ENCODE results near the gene MTHFR. TPM values are rescaled to one million over a fixed set of nuclear protein-coding genes. Genes with fewer than 3 reads are reported as not detected.

Gene MTHFR
- total RNA-seq, 1 experiment from 2014 or later, result 22.6 TPM

DNA sequence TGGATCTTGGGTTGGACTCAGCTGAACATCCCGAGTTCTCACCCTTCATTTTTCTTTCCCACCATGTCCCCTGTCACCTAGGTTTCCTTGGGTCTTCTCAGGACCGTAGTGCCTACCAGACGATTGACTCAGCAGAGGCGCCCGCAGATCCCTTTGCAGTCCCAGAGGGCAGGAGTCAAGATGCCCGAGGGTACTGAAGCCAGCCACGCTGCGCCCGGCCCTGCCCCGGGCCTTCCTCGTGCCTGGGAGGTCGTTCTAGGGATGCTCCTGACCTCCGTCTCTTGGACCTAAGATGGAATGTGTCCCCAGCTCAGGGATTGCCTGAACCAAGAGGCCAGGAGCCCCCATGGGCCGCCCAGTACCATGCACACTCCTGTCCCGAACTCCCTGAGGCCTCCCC is 55.8 kb downstream of the MTHFR start:
- ChIA-PET CTCF (interaction anchor here (0.8 to 2.4 kb wide), 7 partner anchors 13 to 100 kb away, joined by 3 to 10 read pairs (median 5); partner anchors contain the start of gene FBXO6), POLR2A (interaction anchor here (0.8 kb wide), 1 partner anchor 95 kb away, joined by 3 read pairs; the partner anchor contains the start of gene FBXO44)
- no peak for TF ChIP-seq JUN (CRISPR knock-in tag; IDR thresholded peaks at IDR 0.05)
- peaks cover 30% of the 10 kb centered on the region for H3K4me1 Mint-ChIP-seq
- no peak for ATAC-seq
- DNase-seq (ENCODE audit: low spot score), result no peak
- H3K27me3 Mint-ChIP-seq (ENCODE audit: low read depth), result no peaks in the 10 kb centered on the region
- H3K27ac Mint-ChIP-seq, result no peak overlapping the region
- H3K9me3 Mint-ChIP-seq, result no peaks in the 10 kb centered on the region
- no peak overlapping the region for H3K4me3 Mint-ChIP-seq
- H3K36me3 Mint-ChIP-seq, result peaks cover 24% of the 10 kb centered on the region

DNA sequence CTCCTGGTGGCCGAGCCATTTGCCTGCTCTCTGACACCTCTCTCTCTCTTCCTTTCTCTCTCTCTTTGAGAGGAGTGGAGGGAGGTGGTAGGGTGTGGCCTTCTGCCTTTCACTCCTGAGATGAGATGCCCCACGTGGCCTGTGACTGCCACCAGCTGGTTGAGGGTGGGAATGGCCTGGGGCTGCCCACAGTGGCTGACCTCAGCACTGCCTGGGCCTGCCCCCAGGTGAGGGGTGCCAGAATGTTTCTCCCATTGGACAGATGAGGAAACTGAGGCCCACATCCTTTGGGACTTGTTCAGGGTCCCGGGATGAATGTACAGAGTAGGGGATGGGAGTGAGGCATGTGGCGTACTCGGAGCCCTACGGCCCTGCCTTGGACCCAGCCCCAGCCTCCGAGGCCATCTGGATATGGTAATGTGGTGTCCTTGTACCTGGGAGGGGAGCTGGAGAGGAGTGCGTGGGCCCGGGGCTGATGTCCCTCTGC is 56.5 kb downstream of the MTHFR start:
- Mint-ChIP-seq H3K4me1 (peaks cover 30% of the 10 kb centered on the region), H3K36me3 (peaks cover 24% of the 10 kb centered on the region), H3K4me3 (no peak overlapping the region), H3K27ac (peak overlapping the region; percentile 61; the same call in 1 of the 2 replicates), H3K9me3 (no peaks in the 10 kb centered on the region), H3K27me3 (ENCODE audit: low read depth) (no peaks in the 10 kb centered on the region)
- ATAC-seq (peak; percentile 88), DNase-seq (ENCODE audit: low spot score) (peak; percentile 60)
- CTCF ChIA-PET, result interaction anchor here (0.5 to 2.4 kb wide), 10 partner anchors 12 to 99 kb away, joined by 3 to 10 read pairs (median 4); partner anchors contain the start of gene FBXO6
- POLR2A ChIA-PET, result no interaction called here
- TF ChIP-seq ATF1 (CRISPR knock-in tag; IDR thresholded peaks at IDR 0.05) (no peak), ZNF121 (CRISPR knock-in tag; IDR thresholded peaks at IDR 0.05) (peak; percentile 95)

DNA sequence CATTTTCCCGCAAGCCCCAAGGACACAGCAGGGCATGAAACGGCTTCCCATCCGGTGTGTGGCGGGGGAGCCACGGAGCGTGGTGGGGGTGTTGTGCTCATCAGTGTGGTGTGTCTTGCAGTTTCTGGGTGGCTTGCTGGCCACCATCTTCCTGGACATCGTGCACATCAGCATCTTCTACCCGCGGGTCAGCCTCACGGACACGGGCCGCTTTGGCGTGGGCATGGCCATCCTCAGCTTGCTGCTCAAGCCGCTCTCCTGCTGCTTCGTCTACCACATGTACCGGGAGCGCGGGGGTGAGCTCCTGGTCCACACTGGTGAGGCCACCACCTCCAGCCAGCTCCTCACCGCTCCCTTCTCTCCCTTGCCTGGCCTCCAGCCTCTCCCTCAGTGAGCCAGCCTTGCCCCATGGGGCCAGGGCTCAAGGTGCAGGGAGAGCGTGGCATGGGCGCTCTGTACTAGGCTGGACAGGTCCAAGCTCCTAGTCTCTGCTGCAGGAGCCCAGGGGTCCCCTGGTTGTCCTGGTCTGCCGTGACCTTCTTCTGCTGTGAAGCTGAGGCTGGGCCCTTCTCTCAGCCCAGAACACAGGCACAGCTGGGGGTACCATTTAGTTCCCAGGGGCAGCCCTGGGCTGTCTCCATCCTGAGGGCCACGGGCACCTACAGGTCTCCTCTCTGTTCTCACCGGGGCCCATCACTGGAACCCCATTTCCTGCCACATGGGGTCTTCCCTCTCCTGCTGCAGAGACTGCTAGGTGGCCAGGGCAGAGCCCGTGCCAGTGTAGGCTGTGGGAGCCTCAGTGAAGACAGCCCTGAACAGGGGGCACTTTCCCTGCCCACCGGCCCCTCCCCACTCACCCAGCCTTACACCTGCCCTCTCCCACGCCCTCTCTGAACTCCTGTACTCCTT is 57.2 kb downstream of the MTHFR start:
- POLR2A ChIA-PET, result no interaction called here
- TF ChIP-seq, protein P1, sequence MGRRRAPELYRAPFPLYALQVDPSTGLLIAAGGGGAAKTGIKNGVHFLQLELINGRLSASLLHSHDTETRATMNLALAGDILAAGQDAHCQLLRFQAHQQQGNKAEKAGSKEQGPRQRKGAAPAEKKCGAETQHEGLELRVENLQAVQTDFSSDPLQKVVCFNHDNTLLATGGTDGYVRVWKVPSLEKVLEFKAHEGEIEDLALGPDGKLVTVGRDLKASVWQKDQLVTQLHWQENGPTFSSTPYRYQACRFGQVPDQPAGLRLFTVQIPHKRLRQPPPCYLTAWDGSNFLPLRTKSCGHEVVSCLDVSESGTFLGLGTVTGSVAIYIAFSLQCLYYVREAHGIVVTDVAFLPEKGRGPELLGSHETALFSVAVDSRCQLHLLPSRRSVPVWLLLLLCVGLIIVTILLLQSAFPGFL (CRISPR knock-in tag; IDR thresholded peaks at IDR 0.05; ENCODE audit: borderline replicate concordance), result no peak
- TF ChIP-seq TP53 (CRISPR knock-in tag; IDR thresholded peaks at IDR 0.05), result no peak
- no peak for TF ChIP-seq NFATC4 (CRISPR knock-in tag; IDR thresholded peaks at IDR 0.05)
- TF ChIP-seq ZNF317 (CRISPR knock-in tag; IDR thresholded peaks at IDR 0.05; ENCODE audit: borderline replicate concordance, low read depth), result no peak
- H3K27ac Mint-ChIP-seq, result peak overlapping the region; percentile 61; the same call in 1 of the 2 replicates
- peaks cover 23% of the 10 kb centered on the region for H3K4me1 Mint-ChIP-seq
- no peak for DNase-seq (ENCODE audit: low spot score)
- H3K27me3 Mint-ChIP-seq (ENCODE audit: low read depth), result no peaks in the 10 kb centered on the region
- H3K36me3 Mint-ChIP-seq, result peaks cover 24% of the 10 kb centered on the region
- CTCF ChIA-PET, result interaction anchor here (0.5 to 2.4 kb wide), 10 partner anchors 12 to 124 kb away, joined by 3 to 10 read pairs (median 4); partner anchors contain the start of gene FBXO6
- no peak for ATAC-seq
- no peak overlapping the region for H3K4me3 Mint-ChIP-seq
- H3K9me3 Mint-ChIP-seq, result no peaks in the 10 kb centered on the region

DNA sequence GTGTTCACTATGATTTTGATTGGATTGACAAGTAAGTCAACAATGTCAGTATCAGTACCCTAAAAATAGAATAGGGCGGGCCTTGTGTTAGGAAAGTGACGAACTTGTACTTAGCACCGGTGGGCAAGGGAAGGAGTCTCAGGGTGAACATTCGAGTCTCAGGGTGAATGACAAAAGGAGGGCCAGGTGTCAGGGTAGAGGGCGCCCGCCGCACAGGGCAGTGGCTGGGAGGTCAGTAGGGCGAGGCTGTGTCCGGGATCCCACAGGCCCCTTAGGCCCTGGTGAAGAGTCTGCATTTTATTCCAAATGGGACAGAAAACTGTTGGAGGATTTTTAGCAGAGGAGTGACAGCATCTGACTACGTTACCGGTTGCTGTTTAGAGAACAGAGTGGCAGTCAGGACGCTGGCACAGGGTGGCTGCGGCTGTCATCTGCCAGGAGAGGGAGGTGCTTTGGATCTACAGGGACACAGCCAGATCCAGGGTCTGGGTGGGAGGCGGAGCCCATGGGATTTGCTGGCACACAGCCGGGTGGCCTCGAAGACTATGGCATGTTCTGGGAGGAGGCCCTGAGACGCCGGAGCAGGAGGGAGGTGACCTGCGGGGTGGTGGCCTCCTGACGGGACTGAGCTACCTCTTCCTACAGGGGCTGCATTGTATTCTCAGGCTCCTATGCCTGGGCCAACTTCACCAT is 58.8 kb downstream of the MTHFR start:
- DNase-seq (ENCODE audit: low spot score) (no peak), ATAC-seq (no peak)
- peaks cover 9% of the 10 kb centered on the region for H3K4me1 Mint-ChIP-seq
- H3K9me3 Mint-ChIP-seq, result no peaks in the 10 kb centered on the region
- ChIA-PET POLR2A (no interaction called here), CTCF (interaction anchor here (1.0 to 1.2 kb wide), 2 partner anchors 38 to 40 kb away, joined by 3 to 4 read pairs; no protein-coding TSS in a partner anchor)
- H3K27ac Mint-ChIP-seq, result peak overlapping the region; percentile 40; the same call in 1 of the 2 replicates
- H3K27me3 Mint-ChIP-seq (ENCODE audit: low read depth), result no peaks in the 10 kb centered on the region
- H3K36me3 Mint-ChIP-seq, result peaks cover 24% of the 10 kb centered on the region
- H3K4me3 Mint-ChIP-seq, result no peak overlapping the region
- TF ChIP-seq ZNF232 (CRISPR knock-in tag; IDR thresholded peaks at IDR 0.05), result no peak
- TF ChIP-seq MYBL2 (CRISPR knock-in tag; IDR thresholded peaks at IDR 0.05), result no peak
- TF ChIP-seq, protein P2, sequence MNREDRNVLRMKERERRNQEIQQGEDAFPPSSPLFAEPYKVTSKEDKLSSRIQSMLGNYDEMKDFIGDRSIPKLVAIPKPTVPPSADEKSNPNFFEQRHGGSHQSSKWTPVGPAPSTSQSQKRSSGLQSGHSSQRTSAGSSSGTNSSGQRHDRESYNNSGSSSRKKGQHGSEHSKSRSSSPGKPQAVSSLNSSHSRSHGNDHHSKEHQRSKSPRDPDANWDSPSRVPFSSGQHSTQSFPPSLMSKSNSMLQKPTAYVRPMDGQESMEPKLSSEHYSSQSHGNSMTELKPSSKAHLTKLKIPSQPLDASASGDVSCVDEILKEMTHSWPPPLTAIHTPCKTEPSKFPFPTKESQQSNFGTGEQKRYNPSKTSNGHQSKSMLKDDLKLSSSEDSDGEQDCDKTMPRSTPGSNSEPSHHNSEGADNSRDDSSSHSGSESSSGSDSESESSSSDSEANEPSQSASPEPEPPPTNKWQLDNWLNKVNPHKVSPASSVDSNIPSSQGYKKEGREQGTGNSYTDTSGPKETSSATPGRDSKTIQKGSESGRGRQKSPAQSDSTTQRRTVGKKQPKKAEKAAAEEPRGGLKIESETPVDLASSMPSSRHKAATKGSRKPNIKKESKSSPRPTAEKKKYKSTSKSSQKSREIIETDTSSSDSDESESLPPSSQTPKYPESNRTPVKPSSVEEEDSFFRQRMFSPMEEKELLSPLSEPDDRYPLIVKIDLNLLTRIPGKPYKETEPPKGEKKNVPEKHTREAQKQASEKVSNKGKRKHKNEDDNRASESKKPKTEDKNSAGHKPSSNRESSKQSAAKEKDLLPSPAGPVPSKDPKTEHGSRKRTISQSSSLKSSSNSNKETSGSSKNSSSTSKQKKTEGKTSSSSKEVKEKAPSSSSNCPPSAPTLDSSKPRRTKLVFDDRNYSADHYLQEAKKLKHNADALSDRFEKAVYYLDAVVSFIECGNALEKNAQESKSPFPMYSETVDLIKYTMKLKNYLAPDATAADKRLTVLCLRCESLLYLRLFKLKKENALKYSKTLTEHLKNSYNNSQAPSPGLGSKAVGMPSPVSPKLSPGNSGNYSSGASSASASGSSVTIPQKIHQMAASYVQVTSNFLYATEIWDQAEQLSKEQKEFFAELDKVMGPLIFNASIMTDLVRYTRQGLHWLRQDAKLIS (CRISPR knock-in tag; IDR thresholded peaks at IDR 0.05; ENCODE audit: borderline replicate concordance), result no peak
- no peak for TF ChIP-seq FOXK1 (CRISPR knock-in tag; IDR thresholded peaks at IDR 0.05)
- TF ChIP-seq CBFB (CRISPR knock-in tag; IDR thresholded peaks at IDR 0.05; ENCODE audit: low read depth), result no peak
- TF ChIP-seq KAT7 (CRISPR knock-in tag; IDR thresholded peaks at IDR 0.05; ENCODE audit: borderline replicate concordance), result no peak
- no peak for TF ChIP-seq ZNF121 (CRISPR knock-in tag; IDR thresholded peaks at IDR 0.05)
- TF ChIP-seq CREM (CRISPR knock-in tag; IDR thresholded peaks at IDR 0.05), result no peak
- TF ChIP-seq TEAD4 (CRISPR knock-in tag; IDR thresholded peaks at IDR 0.05), result no peak
- TF ChIP-seq, protein P3, sequence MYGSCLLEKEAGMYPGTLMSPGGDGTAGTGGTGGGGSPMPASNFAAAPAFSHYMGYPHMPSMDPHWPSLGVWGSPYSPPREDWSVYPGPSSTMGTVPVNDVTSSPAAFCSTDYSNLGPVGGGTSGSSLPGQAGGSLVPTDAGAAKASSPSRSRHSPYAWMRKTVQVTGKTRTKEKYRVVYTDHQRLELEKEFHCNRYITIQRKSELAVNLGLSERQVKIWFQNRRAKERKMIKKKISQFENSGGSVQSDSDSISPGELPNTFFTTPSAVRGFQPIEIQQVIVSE (CRISPR knock-in tag; IDR thresholded peaks at IDR 0.05; ENCODE audit: borderline replicate concordance), result no peak
- no peak for TF ChIP-seq IRF2 (CRISPR knock-in tag; IDR thresholded peaks at IDR 0.05; ENCODE audit: borderline replicate concordance, low read depth)
- TF ChIP-seq NR1H2 (CRISPR knock-in tag; IDR thresholded peaks at IDR 0.05), result no peak
- no peak for TF ChIP-seq ZNF263 (CRISPR knock-in tag; IDR thresholded peaks at IDR 0.05; ENCODE audit: low read depth)
- TF ChIP-seq, protein P4, sequence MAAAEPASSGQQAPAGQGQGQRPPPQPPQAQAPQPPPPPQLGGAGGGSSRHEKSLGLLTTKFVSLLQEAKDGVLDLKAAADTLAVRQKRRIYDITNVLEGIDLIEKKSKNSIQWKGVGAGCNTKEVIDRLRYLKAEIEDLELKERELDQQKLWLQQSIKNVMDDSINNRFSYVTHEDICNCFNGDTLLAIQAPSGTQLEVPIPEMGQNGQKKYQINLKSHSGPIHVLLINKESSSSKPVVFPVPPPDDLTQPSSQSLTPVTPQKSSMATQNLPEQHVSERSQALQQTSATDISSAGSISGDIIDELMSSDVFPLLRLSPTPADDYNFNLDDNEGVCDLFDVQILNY (CRISPR knock-in tag; IDR thresholded peaks at IDR 0.05), result no peak

All from WTC11 (cell line).